ENCODE measurements around the gene MEOX1. TPM values are rescaled to one million over a fixed set of nuclear protein-coding genes. Genes with fewer than 3 reads are reported as not detected.

MEOX1 gene
- total and polyA plus RNA-seq, 2 of the 8 experiments (the other 6 are each of a cell fraction or from before 2014, with no cell fraction given) = not detected

- H2BK20ac ChIP-seq (ENCODE audit: low read length) = no peak overlapping the region
- no peak overlapping the region for H3K56ac ChIP-seq (replicated peaks; ENCODE audit: insufficient read length, low read depth, low read length)
- CTCF ChIA-PET (ENCODE audit: partially characterized antibody) = interaction anchor here (0.6 to 1.5 kb wide), 2 partner anchors 23 to 465 kb away, joined by 4 to 5 read pairs; no protein-coding TSS in a partner anchor
Observed at GRCh38 chr17:43599835-43600234, 61.9 kb downstream of the MEOX1 start.

More at GRCh38 chr17:43599835-43600234, 61.9 kb downstream of the MEOX1 start:
- H3K79me1 ChIP-seq (ENCODE audit: low read depth, low read length) = no peaks in the 10 kb centered on the region
- H3K9me3 ChIP-seq (ENCODE audit: insufficient read depth in 2 of 2, low read depth in 1 of 2, low read length in 1 of 2) = no peaks in the 10 kb centered on the region
- H3K4me2 ChIP-seq (ENCODE audit: insufficient read depth in 1 of 2, low read depth in 2 of 2, low read length in 2 of 2) = no peak overlapping the region
- H3K23ac ChIP-seq (ENCODE audit: insufficient read length) = no peak overlapping the region
- no peak overlapping the region for H3K27ac ChIP-seq (ENCODE audit: low read depth, low read length)
- H3K36me3 ChIP-seq (ENCODE audit: control insufficient read depth in 2 of 4, insufficient read depth in 4 of 4, low read length in 3 of 4) = no peaks in the 10 kb centered on the region
- POLR2A ChIA-PET (ENCODE audit: partially characterized antibody) = no interaction called here
- no peak overlapping the region for H4K91ac ChIP-seq (replicated peaks; ENCODE audit: insufficient read length, low read length)
- H3K4ac ChIP-seq (replicated peaks; ENCODE audit: insufficient read length, low read depth, low read length) = no peak overlapping the region
- no peak overlapping the region for H2BK120ac ChIP-seq (replicated peaks; ENCODE audit: low read depth, low read length)
- no peak overlapping the region for H3K9ac ChIP-seq (replicated peaks in 1 of 4; ENCODE audit: extremely low read depth in 1 of 4, low read depth in 3 of 4, low read length in 3 of 4)
- H2BK12ac ChIP-seq (ENCODE audit: low read depth, low read length) = no peak overlapping the region
- no peak for TF ChIP-seq GTF2F1 (IDR thresholded peaks at IDR 0.05; ENCODE audit: borderline replicate concordance, low read depth, low read length)
- TF ChIP-seq RNF2 (IDR thresholded peaks at IDR 0.05; ENCODE audit: borderline replicate concordance, low read depth, low read length, missing control alignments, poor library complexity, severe bottlenecking) = no peak
- TF ChIP-seq TAF7 (optimal IDR thresholded peaks at IDR 0.05; ENCODE audit: borderline replicate concordance, low read depth, low read length) = no peak
- no peak for TF ChIP-seq JUND (IDR thresholded peaks at IDR 0.05; ENCODE audit: low read length)
- no peak for TF ChIP-seq NANOG (IDR thresholded peaks at IDR 0.05; ENCODE audit: insufficient read depth, low read depth, low read length, poor library complexity, severe bottlenecking)
- 0 out of 2 replicates have a peak, but pooled peaks cover 3% of the 10 kb centered on the region for H3K23me2 ChIP-seq (ENCODE audit: low read depth, low read length)
- no peak for FAIRE-seq
- H3K27me3 ChIP-seq (replicated peaks in 1 of 4; ENCODE audit: control insufficient read depth in 3 of 4, extremely low read depth in 1 of 4, insufficient read depth in 3 of 4, low read length in 3 of 4) = no peaks in the 10 kb centered on the region
- H4K5ac ChIP-seq (ENCODE audit: insufficient read length, low read depth, low read length) = no peak overlapping the region
- H3K79me2 ChIP-seq (ENCODE audit: control insufficient read depth in 1 of 2, insufficient read depth in 2 of 2, low read length in 2 of 2) = no peaks in the 10 kb centered on the region
- H2BK5ac ChIP-seq (ENCODE audit: low read depth, low read length) = no peak overlapping the region
- H3K4me1 ChIP-seq (replicated peaks in 1 of 4; ENCODE audit: control insufficient read depth in 3 of 4, insufficient read depth in 4 of 4, low read length in 3 of 4) = no peaks in the 10 kb centered on the region; a peak in 3 of 7 replicates
- H3K18ac ChIP-seq (ENCODE audit: extremely low read depth, low read length) = no peak overlapping the region
- no peaks in the 10 kb centered on the region for H4K20me1 ChIP-seq (replicated peaks in 1 of 2; ENCODE audit: control insufficient read depth in 1 of 2, insufficient read depth in 2 of 2, low read length in 2 of 2)
- no peak overlapping the region for H2AK5ac ChIP-seq (ENCODE audit: low read depth, low read length)
- WGBS, 2 experiments (ENCODE audit: extremely low coverage in 1 of 2, insufficient coverage in 1 of 2, insufficient read length in 1 of 2, insufficient replicate concordance in 2 of 2, low coverage in 1 of 2, low lambda C conversion rate in 2 of 2, missing lambda C conversion rate in 1 of 2) = 97% methylated on average over 3 of the region's 3 CpGs; no CpG with 5 or more reads in 1 of the 2 experiments
- H3K4me3 ChIP-seq (ENCODE audit: extremely low read depth in 1 of 4, insufficient read depth in 2 of 4, low read depth in 3 of 4, low read length in 4 of 4) = no peak overlapping the region
- peak overlapping the region; percentile 61; the same call in 1 of the 2 replicates for H2BK15ac ChIP-seq (ENCODE audit: low read length)
- H3K14ac ChIP-seq (ENCODE audit: insufficient read length) = no peak overlapping the region
- DNase-seq (ENCODE audit: low read depth in 1 of 2, low spot score in 2 of 2) = no peak
- H2AFZ ChIP-seq (ENCODE audit: low read length) = no peak overlapping the region
- H4K8ac ChIP-seq (ENCODE audit: extremely low read depth, insufficient read depth, low read length) = no peak overlapping the region; the same call in 1 of the 2 replicates
